HCT116 (cell line): ENCODE measurements around the gene SEMA4F. TPM values are rescaled to one million over a fixed set of nuclear protein-coding genes. Genes with fewer than 3 reads are reported as not detected.

ENCODE experiments used
- ATAC-seq: fragments of 200-7000 bp; cut with Tn5 transposase; 2 replicates; pipeline ENCODE4 v1.9.1; 2020; ENCODE audit warnings: mild to moderate bottlenecking, moderate library complexity
- BruUV-seq: library from RNA; stranded (reverse); fragments of 400-500 nt; replicated peaks from 2 replicates; lab custom pipeline; 2021; lab: Mats Ljungman, UMichigan
- CTCF ChIA-PET: fragments of 300-600 bp; sonication (Branson Sonifier 250); formaldehyde crosslinking; loops from one replicate; lab custom pipeline; 2021; ENCODE audit warnings: antibody characterized with exemption; lab: Charles Lee
- POLR2A ChIA-PET: fragments of 300-600, 350-600 bp; sonication (Branson Sonifier 250); formaldehyde crosslinking; loops from one replicate; lab custom pipeline; 2021; ENCODE audit warnings: antibody characterized with exemption; lab: Charles Lee
- RAD21 ChIA-PET, 2 experiments: fragments of 300-600 bp; sonication (Branson Sonifier 250); formaldehyde crosslinking; loops; one replicate each; lab custom pipeline; 2023; ENCODE audit warnings: low total read pairs in 2 of 2; ENCODE audit not compliant: uncharacterized antibody in 2 of 2, unreplicated experiment in 2 of 2, low non-redundant PET in 1 of 2; lab: Charles Lee
- DNase-seq: peaks from one replicate; pipeline ENCODE4 v3.0.0-alpha.2; 2010; ENCODE audit warnings: low read depth, low spot score
- H2AFZ ChIP-seq: fragments of 200-600 bp; shearing (Covaris generic), sonication (generic); 2 replicates; pipeline ENCODE4 v1.6.1; 2017; ENCODE audit warnings: low read depth, mixed run types, mixed read lengths, antibody characterized with exemption, low read length; ENCODE audit not compliant: poor library complexity, severe bottlenecking
- H3K27ac ChIP-seq: 2 replicates; pipeline ENCODE4 v1.5.1; 2012; ENCODE audit warnings: low read depth, low read length
- H3K27me3 ChIP-seq: fragments of 200-600 bp; sonication (generic); 2 replicates; pipeline ENCODE4 v1.6.1; 2016; ENCODE audit warnings: mixed run types, low read length, mixed read lengths; ENCODE audit not compliant: insufficient read depth
- H3K36me3 ChIP-seq, 2 experiments: fragments of 200-500 bp in 1 of 2; fragments of 200-600 bp in 1 of 2; sonication (Bioruptor generic) in 1 of 2; sonication (generic) in 1 of 2; 2 replicates each; pipeline versions ENCODE4 v1.5.1 to v1.6.1; 2014 to 2016; ENCODE audit warnings: low read length in 2 of 2, inconsistent platforms in 1 of 2, mixed read lengths in 1 of 2, mixed run types in 1 of 2; ENCODE audit not compliant: insufficient read depth in 2 of 2, control insufficient read depth in 1 of 2
- H3K4me1 ChIP-seq, 2 experiments: fragments of 200-600 bp in 1 of 2; sonication (generic) in 1 of 2; 2 replicates each; pipeline versions ENCODE4 v1.5.1 to v1.6.1; 2012 to 2017; ENCODE audit warnings: low read length in 2 of 2, inconsistent platforms in 1 of 2, mild to moderate bottlenecking in 1 of 2, mixed read lengths in 1 of 2, mixed run types in 1 of 2, moderate library complexity in 1 of 2; ENCODE audit not compliant: insufficient read depth in 2 of 2, control insufficient read depth in 1 of 2
- H3K4me2 ChIP-seq: fragments of 200-600 bp; sonication (generic); 2 replicates; pipeline ENCODE4 v1.6.1; 2017; ENCODE audit warnings: mixed run types, low read length, mixed read lengths
- H3K4me3 ChIP-seq, 2 experiments: fragments of 200-600 bp in 1 of 2; sonication (generic) in 1 of 2; replicated peaks in 1 of 2; 2 replicates each; pipeline ENCODE4 v1.5.1; 2011 to 2016; ENCODE audit warnings: low read length in 2 of 2, control low read depth in 1 of 2, low read depth in 1 of 2, mild to moderate bottlenecking in 1 of 2, mixed read lengths in 1 of 2, mixed run types in 1 of 2
- H3K79me2 ChIP-seq: fragments of 200-600 bp; sonication (generic); 2 replicates; pipeline ENCODE4 v1.6.1; 2017; ENCODE audit warnings: mild to moderate bottlenecking, mixed run types, low read length, moderate library complexity, mixed read lengths; ENCODE audit not compliant: insufficient read depth
- H3K9ac ChIP-seq: fragments of 200-600 bp; sonication (generic); 2 replicates; pipeline ENCODE4 v1.6.1; 2016; ENCODE audit warnings: low read length, mixed read lengths
- H3K9me2 ChIP-seq: fragments of 200-600 bp; sonication (generic), shearing (Covaris generic); 2 replicates; pipeline ENCODE4 v1.6.1; 2017; ENCODE audit warnings: mixed run types, mild to moderate bottlenecking, moderate library complexity; ENCODE audit not compliant: insufficient read depth
- H3K9me3 ChIP-seq, 2 experiments: fragments of 200-500 bp in 1 of 2; fragments of 200-600 bp in 1 of 2; sonication (Bioruptor generic) in 1 of 2; sonication (generic) in 1 of 2; 2 replicates each; pipeline ENCODE4 v1.6.1; 2014 to 2017; ENCODE audit warnings: low read length in 2 of 2, mixed read lengths in 2 of 2, inconsistent platforms in 1 of 2, low read depth in 1 of 2, mild to moderate bottlenecking in 1 of 2, mixed run types in 1 of 2, moderate library complexity in 1 of 2; ENCODE audit not compliant: control insufficient read depth in 1 of 2, insufficient read depth in 1 of 2
- H4K20me1 ChIP-seq: fragments of 200-600 bp; sonication (generic), shearing (Covaris generic); 2 replicates; pipeline ENCODE4 v1.6.1; 2017; ENCODE audit warnings: mixed run types, mild to moderate bottlenecking, moderate library complexity; ENCODE audit not compliant: insufficient read depth
- CBX3 ChIP-seq: IDR thresholded peaks from 2 replicates; pipeline ENCODE4 v1.6.1; 2012; ENCODE audit warnings: low read depth
- CEBPB ChIP-seq: IDR thresholded peaks from 2 replicates; pipeline ENCODE4 v1.6.1; 2012; ENCODE audit warnings: low read depth
- CTCF ChIP-seq, 3 experiments: fragments of 200-600 bp in 1 of 3; sonication (generic) in 1 of 3; IDR thresholded peaks in 2 of 3; conservative IDR thresholded peaks in 1 of 3; 2 replicates each; pipeline ENCODE4 v1.5.1; 2012 to 2017; ENCODE audit warnings: low read depth in 2 of 3, low read length in 2 of 3, antibody characterized with exemption in 1 of 3, borderline replicate concordance in 1 of 3, control low read depth in 1 of 3, mild to moderate bottlenecking in 1 of 3, mixed read lengths in 1 of 3, mixed run types in 1 of 3, moderate library complexity in 1 of 3; ENCODE audit not compliant: insufficient read depth in 1 of 3
- EGR1 ChIP-seq: IDR thresholded peaks from 2 replicates; pipeline ENCODE4 v1.6.1; 2012; ENCODE audit warnings: low read depth
- ELF1 ChIP-seq: IDR thresholded peaks from 2 replicates; pipeline ENCODE4 v1.6.1; 2012; ENCODE audit warnings: low read depth, borderline replicate concordance
- EZH2 ChIP-seq: fragments of 200-600 bp; sonication (generic); IDR thresholded peaks from 2 replicates; pipeline ENCODE4 v1.6.1; 2017; ENCODE audit warnings: antibody characterized with exemption, mixed run types
- FOSL1 ChIP-seq: IDR thresholded peaks from 2 replicates; pipeline ENCODE4 v1.6.1; 2012; ENCODE audit warnings: low read depth
- POLR2A ChIP-seq: IDR thresholded peaks from 2 replicates; pipeline ENCODE4 v1.7.0; 2011; ENCODE audit warnings: borderline replicate concordance; ENCODE audit not compliant: insufficient read depth, insufficient read length; ENCODE audit errors: extremely low read depth
- RAD21 ChIP-seq: IDR thresholded peaks from 2 replicates; pipeline ENCODE4 v1.6.1; 2012; ENCODE audit warnings: low read depth, mild to moderate bottlenecking
- REST ChIP-seq: IDR thresholded peaks from 2 replicates; pipeline ENCODE4 v1.6.1; 2012; ENCODE audit warnings: low read depth
- SP1 ChIP-seq: IDR thresholded peaks from 2 replicates; pipeline ENCODE4 v1.6.1; 2012; ENCODE audit warnings: low read depth
- SRF ChIP-seq: IDR thresholded peaks from 2 replicates; pipeline ENCODE4 v1.6.1; 2012; ENCODE audit warnings: low read depth
- YY1 ChIP-seq: IDR thresholded peaks from 2 replicates; pipeline ENCODE4 v1.6.1; 2011; ENCODE audit warnings: low read length, low read depth, moderate library complexity, mild to moderate bottlenecking; ENCODE audit not compliant: insufficient replicate concordance; ENCODE audit errors: extremely low read depth
- ZFX ChIP-seq: fragments of 450-650 bp; IDR thresholded peaks from 2 replicates; pipeline ENCODE4 v1.6.1; 2017
- ZNF274 ChIP-seq: fragments of 200-500 bp; sonication (Bioruptor generic); IDR thresholded peaks from 2 replicates; pipeline ENCODE4 v1.6.1; 2014; ENCODE audit warnings: mild to moderate bottlenecking, low read depth, low read length, inconsistent platforms
- intact Hi-C: fragments of 100-400 bp; cut with micrococcal nuclease; formaldehyde crosslinking; loops from 2 replicates; pipeline ENCODE4 v1.10.0; 2022
- total RNA-seq: library from RNA; stranded (reverse); gene quantifications from one replicate; pipeline ENCODE4 v1.2.1, GENCODE V29; 2021; ENCODE audit not compliant: unreplicated experiment
- TF ChIP-seq, protein P1 (sequence below): IDR thresholded peaks from 2 replicates; pipeline ENCODE4 v1.6.1; 2012

The SEMA4F gene
- total RNA-seq, 1 experiment from 2014 or later, result 12.3 TPM

DNA sequence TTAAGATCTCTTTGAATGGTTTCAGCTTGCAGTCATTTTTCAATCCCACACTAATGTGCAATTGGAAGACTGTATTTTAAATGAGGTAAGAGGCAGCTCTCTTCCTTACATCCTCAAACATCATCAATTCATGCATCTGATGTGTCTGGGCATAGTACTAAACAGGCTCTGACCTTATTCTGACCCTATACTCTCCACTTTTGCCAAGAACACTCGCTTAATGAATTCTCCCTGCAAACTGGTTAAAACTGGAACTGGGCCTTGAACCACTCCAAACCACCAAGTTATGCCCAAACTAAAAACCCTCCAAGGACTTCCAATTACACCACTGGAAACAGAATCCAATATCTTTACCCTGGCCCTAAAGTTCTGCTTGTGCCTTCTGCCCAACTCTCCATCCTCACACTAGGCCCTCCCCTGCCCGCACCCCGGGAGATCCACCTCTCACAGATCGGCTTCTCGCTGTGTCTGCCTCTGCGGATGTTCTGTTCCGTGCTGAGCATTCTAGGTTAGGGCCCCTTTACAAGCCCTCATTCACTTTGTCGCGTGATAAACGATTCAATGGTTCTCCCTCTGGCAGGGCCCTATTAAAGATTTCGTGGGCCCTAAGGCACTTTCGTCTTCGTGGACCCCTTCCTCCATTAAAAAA lies 7.1 kb upstream of the SEMA4F start:
- TF ChIP-seq EZH2, result no peak
- TF ChIP-seq YY1, result no peak
- TF ChIP-seq POLR2A, result no peak
- TF ChIP-seq ZNF274, result no peak
- no peak for TF ChIP-seq SRF
- TF ChIP-seq REST, result no peak
- no peak; the same call in 1 of the 2 replicates for TF ChIP-seq CBX3
- TF ChIP-seq, protein P1, sequence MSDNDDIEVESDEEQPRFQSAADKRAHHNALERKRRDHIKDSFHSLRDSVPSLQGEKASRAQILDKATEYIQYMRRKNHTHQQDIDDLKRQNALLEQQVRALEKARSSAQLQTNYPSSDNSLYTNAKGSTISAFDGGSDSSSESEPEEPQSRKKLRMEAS, result no peak
- no peak for TF ChIP-seq ELF1
- TF ChIP-seq ZFX, result no peak
- no peak for TF ChIP-seq SP1
- TF ChIP-seq FOSL1, result no peak
- TF ChIP-seq EGR1, result no peak
- TF ChIP-seq CEBPB, result no peak
- no peak for TF ChIP-seq CTCF (IDR thresholded peaks at IDR 0.05 in 2 of 3, conservative IDR thresholded peaks at IDR 0.05 in 1 of 3; ENCODE audit: borderline replicate concordance in 1 of 3, insufficient read depth in 1 of 3, low read depth in 2 of 3, low read length in 2 of 3)
- TF ChIP-seq RAD21, result no peak
- ChIA-PET RAD21 (no interaction called here), POLR2A (interaction anchor here (1.6 kb wide), 1 partner anchor 15 kb away, joined by 5 read pairs; no protein-coding TSS in a partner anchor), CTCF (no interaction called here)
- intact Hi-C loops, result no loop called here
- Histone ChIP-seq H3K27me3 (no peaks in the 10 kb centered on the region), H3K9me2 (no peaks in the 10 kb centered on the region), H3K27ac (peak overlapping the region; percentile 59; the same call in 1 of the 2 replicates), H3K9ac (peak overlapping the region; percentile 77), H3K4me3 (peak overlapping the region; percentile 50 to 69), H3K9me3 (no peaks in the 10 kb centered on the region), H3K4me2 (peak overlapping the region; percentile 77), H3K36me3 (no peaks in the 10 kb centered on the region), H3K4me1 (peaks cover 6 to 19% of the 10 kb centered on the region in 2 experiments), H3K79me2 (peaks cover 17% of the 10 kb centered on the region), H2AFZ (no peak overlapping the region), H4K20me1 (no peaks in the 10 kb centered on the region)
- ATAC-seq, result no peak
- DNase-seq, result no peak
- BruUV-seq, result TSS peak; percentile 57
